OCI-LY7 (cell line): ENCODE measurements around the gene TMEM231.
"Not testable (repeated sequence)": the region's sequence is repeated elsewhere in the genome, so short reads cannot be mapped to it uniquely, and the experiment has no call there.

Experiments
- EZH2phosphoT487 ChIP-seq: fragments of 200-600 bp; sonication (generic); IDR thresholded peaks from 2 replicates; pipeline ENCODE4 v1.6.1; 2018; ENCODE audit warnings: low read depth, borderline replicate concordance, mild to moderate bottlenecking, mixed run types, antibody characterized with exemption, low read length, moderate library complexity, mixed read lengths
- TF ChIP-seq, protein P1 (sequence below): fragments of 200-600 bp; sonication (generic); conservative IDR thresholded peaks from 2 replicates; pipeline ENCODE4 v1.5.1; 2014; ENCODE audit warnings: mild to moderate bottlenecking, antibody characterized with exemption, low read length, moderate library complexity, mixed read lengths

GRCh38 chr16:75591927-75592326, 35.9 kb upstream of the TMEM231 start:
- TF ChIP-seq, protein P1, sequence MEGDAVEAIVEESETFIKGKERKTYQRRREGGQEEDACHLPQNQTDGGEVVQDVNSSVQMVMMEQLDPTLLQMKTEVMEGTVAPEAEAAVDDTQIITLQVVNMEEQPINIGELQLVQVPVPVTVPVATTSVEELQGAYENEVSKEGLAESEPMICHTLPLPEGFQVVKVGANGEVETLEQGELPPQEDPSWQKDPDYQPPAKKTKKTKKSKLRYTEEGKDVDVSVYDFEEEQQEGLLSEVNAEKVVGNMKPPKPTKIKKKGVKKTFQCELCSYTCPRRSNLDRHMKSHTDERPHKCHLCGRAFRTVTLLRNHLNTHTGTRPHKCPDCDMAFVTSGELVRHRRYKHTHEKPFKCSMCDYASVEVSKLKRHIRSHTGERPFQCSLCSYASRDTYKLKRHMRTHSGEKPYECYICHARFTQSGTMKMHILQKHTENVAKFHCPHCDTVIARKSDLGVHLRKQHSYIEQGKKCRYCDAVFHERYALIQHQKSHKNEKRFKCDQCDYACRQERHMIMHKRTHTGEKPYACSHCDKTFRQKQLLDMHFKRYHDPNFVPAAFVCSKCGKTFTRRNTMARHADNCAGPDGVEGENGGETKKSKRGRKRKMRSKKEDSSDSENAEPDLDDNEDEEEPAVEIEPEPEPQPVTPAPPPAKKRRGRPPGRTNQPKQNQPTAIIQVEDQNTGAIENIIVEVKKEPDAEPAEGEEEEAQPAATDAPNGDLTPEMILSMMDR: not testable (repeated sequence)
- not testable (repeated sequence) for TF ChIP-seq EZH2phosphoT487
